HepG2 (cell line): Measurements from ENCODE around the gene MTPN. TPM values are rescaled to one million over a fixed set of nuclear protein-coding genes. Genes with fewer than 3 reads are reported as not detected.

Experiments
- ATAC-seq: fragments of 200-7000 bp; cut with Tn5 transposase; 3 replicates; pipeline ENCODE4 v1.9.1; 2020; ENCODE audit warnings: mild to moderate bottlenecking, moderate library complexity
- BruUV-seq: library from RNA; stranded (reverse); fragments of 400-500 nt; replicated peaks from 2 replicates; lab custom pipeline; 2021; lab: Mats Ljungman, UMichigan
- CTCF ChIA-PET: fragments of 300-600 bp; formaldehyde crosslinking; extraction: SDS; loops from one replicate; lab custom pipeline; 2021; ENCODE audit warnings: low total read pairs, inconsistent platforms, low intra/inter-chr PET ratio; lab: Yijun Ruan, JAX
- POLR2A ChIA-PET: fragments of 350-600 bp; sonication (Branson Sonifier 250); formaldehyde crosslinking; loops from one replicate; lab custom pipeline; 2020; ENCODE audit warnings: antibody characterized with exemption, inconsistent platforms; lab: Yijun Ruan, JAX
- DNase-seq: peaks from one replicate; pipeline ENCODE4 v3.0.0-alpha.2; 2015; ENCODE audit warnings: low spot score
- FAIRE-seq: peaks from 3 replicates; lab custom pipeline; 2011; peaks lifted over from hg19 to GRCh38; lab: Jason Lieb, UNC
- H2AFZ ChIP-seq: one replicate; pipeline ENCODE4 v1.6.1; 2011; ENCODE audit warnings: low read length, inconsistent platforms
- H3K27ac ChIP-seq: fragments of 300-600 bp; 3 replicates; pipeline ENCODE4 v1.8.0; 2011; ENCODE audit warnings: mixed run types, mild to moderate bottlenecking, mixed read lengths, low read length, inconsistent platforms; ENCODE audit not compliant: insufficient read depth; ENCODE audit errors: extremely low read length
- H3K27me3 ChIP-seq, 2 experiments: fragments of 200-600 bp in 1 of 2; 2 replicates in 1 of 2; 3 replicates in 1 of 2; pipeline versions ENCODE4 v1.6.0 to v1.8.0; 2011; ENCODE audit warnings: low read length in 2 of 2, mild to moderate bottlenecking in 2 of 2, moderate library complexity in 2 of 2, inconsistent platforms in 1 of 2; ENCODE audit not compliant: insufficient read depth in 2 of 2, control insufficient read depth in 1 of 2
- H3K36me3 ChIP-seq, 2 experiments: fragments of 200-600 bp in 1 of 2; replicated peaks in 1 of 2; 2 replicates in 1 of 2; 3 replicates in 1 of 2; pipeline versions ENCODE4 v1.5.1 to v1.8.0; 2011; ENCODE audit warnings: low read length in 2 of 2, inconsistent platforms in 1 of 2; ENCODE audit not compliant: insufficient read depth in 2 of 2, control insufficient read depth in 1 of 2
- H3K4me1 ChIP-seq: 2 replicates; pipeline ENCODE4 v1.5.1; 2012; ENCODE audit warnings: low read length, inconsistent platforms; ENCODE audit not compliant: insufficient read depth
- H3K4me2 ChIP-seq: 2 replicates; pipeline ENCODE4 v1.6.0; 2011; ENCODE audit warnings: low read depth, low read length, inconsistent platforms
- H3K4me3 ChIP-seq, 3 experiments: fragments of 200-600 bp in 1 of 3; sonication (generic), shearing (Covaris generic) in 1 of 3; replicated peaks in 1 of 3; 2 replicates each; pipeline ENCODE4 v1.5.1; 2011 to 2016; ENCODE audit warnings: low read length in 3 of 3, inconsistent platforms in 2 of 3, low read depth in 2 of 3, mild to moderate bottlenecking in 2 of 3, control low read depth in 1 of 3, mixed read lengths in 1 of 3; ENCODE audit not compliant: insufficient read depth in 1 of 3
- H3K79me2 ChIP-seq: one replicate; pipeline ENCODE4 v1.6.1; 2011; ENCODE audit warnings: low read length, inconsistent platforms; ENCODE audit not compliant: insufficient read depth
- H3K9ac ChIP-seq: 2 replicates; pipeline ENCODE4 v1.6.0; 2011; ENCODE audit warnings: mild to moderate bottlenecking, low read depth, low read length, inconsistent platforms; ENCODE audit not compliant: insufficient read depth
- H3K9me3 ChIP-seq: 2 replicates; pipeline ENCODE4 v1.5.1; 2012; ENCODE audit warnings: mild to moderate bottlenecking, low read length
- H4K20me1 ChIP-seq: 2 replicates; pipeline ENCODE4 v1.6.0; 2011; ENCODE audit warnings: inconsistent platforms, mild to moderate bottlenecking, low read length, moderate library complexity; ENCODE audit not compliant: insufficient read depth
- DNMT1 ChIP-seq: sonication (generic); formaldehyde crosslinking; IDR thresholded peaks from 2 replicates; pipeline ENCODE4 v1.5.1; 2020; ENCODE audit warnings: mild to moderate bottlenecking, missing genetic modification reagents
- HNF4G ChIP-seq, 2 experiments: sonication (generic) in 1 of 2; formaldehyde crosslinking in 1 of 2; IDR thresholded peaks; 2 replicates each; pipeline versions ENCODE4 v1.4.0 to v1.6.1; 2011 to 2020; ENCODE audit warnings: borderline replicate concordance in 2 of 2, low read depth in 2 of 2, mild to moderate bottlenecking in 2 of 2, low read length in 1 of 2, missing genetic modification reagents in 1 of 2, moderate library complexity in 1 of 2
- KAT7 ChIP-seq: IDR thresholded peaks from 2 replicates; pipeline ENCODE4 v1.6.1; 2018; ENCODE audit warnings: borderline replicate concordance, missing compliant biosample characterization
- MEIS2 ChIP-seq: sonication (generic); formaldehyde crosslinking; IDR thresholded peaks from 2 replicates; pipeline ENCODE4 v1.9.0; 2021; ENCODE audit warnings: mild to moderate bottlenecking, missing genetic modification reagents
- MTA1 ChIP-seq: sonication (generic); formaldehyde crosslinking; IDR thresholded peaks from 2 replicates; pipeline ENCODE4 v1.4.0; 2020; ENCODE audit warnings: missing genetic modification reagents, mild to moderate bottlenecking, borderline replicate concordance
- RFX3 ChIP-seq: IDR thresholded peaks from 2 replicates; pipeline ENCODE4 v1.6.1; 2016; ENCODE audit warnings: missing biosample characterization, missing genetic modification reagents
- SMAD1 ChIP-seq: sonication (generic); formaldehyde crosslinking; IDR thresholded peaks from 2 replicates; pipeline ENCODE4 v1.4.0; 2020; ENCODE audit warnings: missing genetic modification reagents, low read depth, mild to moderate bottlenecking, borderline replicate concordance
- ZNF138 ChIP-seq: sonication (generic); formaldehyde crosslinking; IDR thresholded peaks from 2 replicates; pipeline ENCODE4 v1.5.0; 2020; ENCODE audit warnings: mild to moderate bottlenecking, low read depth, missing genetic modification reagents
- ZNF232 ChIP-seq: sonication (generic); formaldehyde crosslinking; IDR thresholded peaks from 2 replicates; pipeline ENCODE4 v1.4.0; 2020; ENCODE audit warnings: missing genetic modification reagents, borderline replicate concordance
- ZNF234 ChIP-seq: sonication (generic); formaldehyde crosslinking; conservative IDR thresholded peaks from 2 replicates; pipeline ENCODE4 v1.5.1; 2020; ENCODE audit warnings: mild to moderate bottlenecking, missing genetic modification reagents
- ZNF253 ChIP-seq: sonication (generic); formaldehyde crosslinking; IDR thresholded peaks from 2 replicates; pipeline ENCODE4 v1.8.0; 2022; ENCODE audit warnings: mild to moderate bottlenecking, missing genetic modification reagents, borderline replicate concordance
- ZNF264 ChIP-seq: sonication (generic); formaldehyde crosslinking; IDR thresholded peaks from 2 replicates; pipeline ENCODE4 v1.4.0; 2020; ENCODE audit warnings: missing genetic modification reagents
- ZNF44 ChIP-seq: sonication (generic); formaldehyde crosslinking; IDR thresholded peaks from 2 replicates; pipeline ENCODE4 v1.5.1; 2020; ENCODE audit warnings: mild to moderate bottlenecking, missing genetic modification reagents
- ZNF672 ChIP-seq: sonication (generic); formaldehyde crosslinking; IDR thresholded peaks from 2 replicates; pipeline ENCODE4 v1.8.1; 2022; ENCODE audit warnings: missing genetic modification reagents
- ZSCAN9 ChIP-seq: IDR thresholded peaks from 2 replicates; pipeline ENCODE4 v1.6.1; 2016; ENCODE audit warnings: borderline replicate concordance
- WGBS: methylation state at CpG from one replicate; pipeline ENCODE4 v1.1.6; 2017; ENCODE audit warnings: low lambda C conversion rate; 5-methylcytosine and 5-hydroxymethylcytosine counted together
- in situ Hi-C: cut with HindIII; loops from 2 replicates; pipeline ENCODE4 v1.10.0; 2017; ENCODE audit warnings: low pct_unique_long_range_greater_than_20kb; ENCODE audit not compliant: extremely low pct_ligation_motif_present
- intact Hi-C: fragments of 100-400 bp; cut with micrococcal nuclease; formaldehyde crosslinking; loops from one replicate; pipeline ENCODE4 v1.10.0; 2022; ENCODE audit not compliant: unreplicated experiment
- polyA plus RNA-seq, 8 experiments: library from polyadenylated mRNA; depleted of rRNA in 3 of 8; stranded (reverse) in 7 of 8; unstranded in 1 of 8; fragments of >200 nt; fragmentation: Illumina TruSeq in 4 of 8; extraction: Trizol in 4 of 8; gene quantifications; 2 replicates each; pipeline versions ENCODE4 v1.2.1 to v1.2.3, GENCODE V29; 2011 to 2016; ENCODE audit warnings: low read depth in 4 of 8, missing spikeins in 1 of 8, mixed read lengths in 1 of 8; ENCODE audit not compliant: insufficient read depth in 1 of 8
- total RNA-seq, 5 experiments: library from RNA; depleted of rRNA; stranded (reverse); fragments of >200 nt; fragmentation: Illumina TruSeq; extraction: Trizol; gene quantifications; 2 replicates each; pipeline ENCODE4 v1.2.3, GENCODE V29; 2016; ENCODE audit warnings: low read depth in 1 of 5
- TF ChIP-seq, protein P1 (sequence below): sonication (generic); formaldehyde crosslinking; IDR thresholded peaks from 2 replicates; pipeline ENCODE4 v1.4.0; 2020; ENCODE audit warnings: mild to moderate bottlenecking, low read depth, missing genetic modification reagents

MTPN gene
- total and polyA plus RNA-seq, 2 of the 13 experiments (the other 11 are each of a cell fraction or from before 2014, with no cell fraction given) = 31.1 to 71.7 TPM

GRCh38 chr7:135998081-135998480, 20.9 kb upstream of the MTPN start:
- CTCF ChIA-PET = no interaction called here
- H3K79me2 ChIP-seq = no peaks in the 10 kb centered on the region
- in situ Hi-C loops = no loop called here
- FAIRE-seq = no peak
- no peak overlapping the region for H3K4me2 ChIP-seq
- POLR2A ChIA-PET = no interaction called here
- TF ChIP-seq SMAD1 = no peak
- no peak for TF ChIP-seq DNMT1 (CRISPR knock-in tag)
- no peak for TF ChIP-seq ZSCAN9 (CRISPR knock-in tag)
- no peak for TF ChIP-seq ZNF253 (CRISPR knock-in tag)
- H3K36me3 ChIP-seq = no peaks in the 10 kb centered on the region
- no peak overlapping the region for H3K27ac ChIP-seq
- H2AFZ ChIP-seq = no peak overlapping the region
- no peak overlapping the region for H3K4me3 ChIP-seq
- intact Hi-C loops = no loop called here
- H3K9ac ChIP-seq = no peak overlapping the region
- no TSS peak for BruUV-seq
- H3K27me3 ChIP-seq = peaks cover 2 to 6% of the 10 kb centered on the region in 2 experiments; a peak in 2 of 5 replicates
- ATAC-seq = no peak
- no peak for DNase-seq
- H4K20me1 ChIP-seq = no peaks in the 10 kb centered on the region
- no peaks in the 10 kb centered on the region for H3K9me3 ChIP-seq
- H3K4me1 ChIP-seq = no peaks in the 10 kb centered on the region

GRCh38 chr7:135995748-135996147, 18.6 kb upstream of the MTPN start:
- H4K20me1 ChIP-seq = no peaks in the 10 kb centered on the region
- H3K4me1 ChIP-seq = no peaks in the 10 kb centered on the region
- H3K36me3 ChIP-seq = no peaks in the 10 kb centered on the region
- no peak overlapping the region for H2AFZ ChIP-seq
- TF ChIP-seq ZNF264 (CRISPR knock-in tag) (no peak), ZNF44 (CRISPR knock-in tag) (no peak), ZNF232 (CRISPR knock-in tag) (no peak), MEIS2 (no peak), ZNF138 (no peak), RFX3 (CRISPR knock-in tag) (no peak), KAT7 (CRISPR knock-in tag) (no peak), ZNF234 (CRISPR knock-in tag) (no peak), ZNF672 (CRISPR knock-in tag) (no peak), HNF4G (IDR thresholded peaks at IDR 0.05; ENCODE audit: borderline replicate concordance, low read depth, low read length) (no peak), HNF4G (CRISPR knock-in tag; IDR thresholded peaks at IDR 0.05; ENCODE audit: borderline replicate concordance, low read depth) (no peak), MTA1 (CRISPR knock-in tag) (no peak)
- TF ChIP-seq, protein P1, sequence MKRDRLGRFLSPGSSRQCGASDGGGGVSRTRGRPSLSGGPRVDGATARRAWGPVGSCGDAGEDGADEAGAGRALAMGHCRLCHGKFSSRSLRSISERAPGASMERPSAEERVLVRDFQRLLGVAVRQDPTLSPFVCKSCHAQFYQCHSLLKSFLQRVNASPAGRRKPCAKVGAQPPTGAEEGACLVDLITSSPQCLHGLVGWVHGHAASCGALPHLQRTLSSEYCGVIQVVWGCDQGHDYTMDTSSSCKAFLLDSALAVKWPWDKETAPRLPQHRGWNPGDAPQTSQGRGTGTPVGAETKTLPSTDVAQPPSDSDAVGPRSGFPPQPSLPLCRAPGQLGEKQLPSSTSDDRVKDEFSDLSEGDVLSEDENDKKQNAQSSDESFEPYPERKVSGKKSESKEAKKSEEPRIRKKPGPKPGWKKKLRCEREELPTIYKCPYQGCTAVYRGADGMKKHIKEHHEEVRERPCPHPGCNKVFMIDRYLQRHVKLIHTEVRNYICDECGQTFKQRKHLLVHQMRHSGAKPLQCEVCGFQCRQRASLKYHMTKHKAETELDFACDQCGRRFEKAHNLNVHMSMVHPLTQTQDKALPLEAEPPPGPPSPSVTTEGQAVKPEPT (CRISPR knock-in tag) = no peak
- H3K9me3 ChIP-seq = no peaks in the 10 kb centered on the region
- no peak overlapping the region for H3K27ac ChIP-seq
- DNase-seq (no peak), ATAC-seq (no peak), FAIRE-seq (no peak)
- ChIA-PET POLR2A (no interaction called here), CTCF (no interaction called here)
- no TSS peak for BruUV-seq
- no peak overlapping the region for H3K4me3 ChIP-seq
- peaks cover 2 to 12% of the 10 kb centered on the region in 2 experiments; a peak in 3 of 5 replicates for H3K27me3 ChIP-seq
- H3K9ac ChIP-seq = no peak overlapping the region
- WGBS = 46% methylated on average over 2 of the region's 2 CpGs
- in situ Hi-C loops (no loop called here), intact Hi-C loops (no loop called here)
- no peaks in the 10 kb centered on the region for H3K79me2 ChIP-seq
- no peak overlapping the region for H3K4me2 ChIP-seq
